ENCODE data around the gene GGNBP2.

Gene GGNBP2

DNA sequence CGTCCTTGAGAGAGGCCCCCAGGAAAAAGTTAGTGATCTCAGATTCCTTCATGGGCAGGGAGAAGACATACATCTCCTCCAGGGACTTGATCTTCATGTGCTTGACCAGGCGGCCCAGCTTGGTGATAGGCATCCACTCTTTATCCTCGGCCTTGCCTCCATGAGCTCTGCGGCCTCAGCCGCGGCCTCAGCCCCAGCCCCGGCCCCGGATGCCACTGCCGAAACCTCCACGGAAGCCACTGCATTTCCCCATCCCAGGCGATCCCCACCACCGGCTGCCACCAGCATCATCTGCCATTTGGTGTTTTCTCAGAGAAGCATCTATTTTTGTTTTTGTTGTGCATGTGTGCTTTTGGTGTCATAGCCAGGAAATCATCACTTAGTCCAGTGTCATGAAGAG, 30.3 kb downstream of the GGNBP2 start:
- DNase-seq: no peak

DNA sequence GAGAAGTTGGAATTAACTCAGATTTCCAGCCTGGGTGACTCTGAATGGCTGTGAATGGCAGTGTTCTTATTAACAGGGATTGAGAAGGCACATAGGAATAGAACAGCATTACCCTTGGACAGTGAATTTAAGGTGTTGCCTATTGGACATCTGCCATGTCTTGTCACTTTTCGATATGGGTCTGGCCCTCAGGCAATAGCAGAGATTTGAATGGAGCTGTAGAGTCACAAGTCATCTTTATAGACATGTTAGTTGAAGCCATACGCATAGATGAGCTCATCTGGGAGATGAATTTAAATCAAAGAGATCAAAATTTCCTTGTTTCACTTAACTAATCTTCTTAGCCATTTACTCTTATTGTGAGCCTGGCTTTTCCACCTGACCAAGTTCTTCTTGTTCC, 32.1 kb downstream of the GGNBP2 start:
- DNase-seq: no peak

- no peak for DNase-seq
These were observed 34.0 kb downstream of the GGNBP2 start for GRCh38 chr17:36578671-36579070.

DNA sequence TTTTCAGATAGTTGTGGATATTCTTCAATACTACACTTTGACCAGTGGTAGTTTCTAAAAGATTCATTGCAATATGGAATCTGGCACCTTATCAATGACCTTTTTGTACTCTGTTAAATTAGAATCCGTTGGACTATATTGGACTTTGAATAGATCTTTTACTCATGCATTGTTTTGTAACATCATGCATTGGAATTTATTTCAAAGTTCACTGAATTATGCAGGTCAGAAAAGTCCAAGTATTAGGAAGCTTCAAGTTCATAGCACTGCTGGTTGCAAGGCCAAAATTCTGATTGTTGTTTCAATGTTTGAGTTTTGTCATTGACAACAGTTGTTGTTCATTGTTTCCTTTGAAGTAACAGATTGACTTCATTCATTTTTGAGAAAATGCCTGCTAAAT, 39.1 kb downstream of the GGNBP2 start:
- no peak for DNase-seq

DNA sequence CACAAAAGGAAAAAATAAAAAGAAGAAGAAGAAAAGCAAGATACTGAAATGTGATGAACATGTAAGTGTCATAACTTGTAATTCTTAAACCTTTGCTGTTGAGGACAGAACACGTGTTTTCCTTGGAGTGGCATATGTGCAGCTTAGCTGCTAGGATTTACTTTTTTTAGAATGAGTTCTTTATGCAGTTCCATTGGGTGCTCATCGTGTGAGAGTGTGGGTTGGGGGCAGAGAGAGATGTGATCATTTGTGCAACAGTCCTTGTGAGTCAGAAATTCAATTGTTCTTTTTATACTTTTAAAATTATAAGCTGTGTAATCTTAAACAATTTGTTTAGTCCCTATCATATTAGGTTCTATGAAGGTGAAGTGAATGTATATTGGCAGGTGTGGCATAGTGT, 41.4 kb downstream of the GGNBP2 start:
- DNase-seq: no peak

- no peak for DNase-seq
These were observed 45.4 kb downstream of the GGNBP2 start for GRCh38 chr17:36590082-36590481.

- peak; percentile 80 for DNase-seq
These were observed 47.0 kb downstream of the GGNBP2 start, which contains the start of gene DHRS11 for GRCh38 chr17:36591434-36592315. Gene DHRS11, plus strand, starts transcription at chr17:36591879. Its CDS starts 131 bp downstream, at chr17:36592010.

DNA sequence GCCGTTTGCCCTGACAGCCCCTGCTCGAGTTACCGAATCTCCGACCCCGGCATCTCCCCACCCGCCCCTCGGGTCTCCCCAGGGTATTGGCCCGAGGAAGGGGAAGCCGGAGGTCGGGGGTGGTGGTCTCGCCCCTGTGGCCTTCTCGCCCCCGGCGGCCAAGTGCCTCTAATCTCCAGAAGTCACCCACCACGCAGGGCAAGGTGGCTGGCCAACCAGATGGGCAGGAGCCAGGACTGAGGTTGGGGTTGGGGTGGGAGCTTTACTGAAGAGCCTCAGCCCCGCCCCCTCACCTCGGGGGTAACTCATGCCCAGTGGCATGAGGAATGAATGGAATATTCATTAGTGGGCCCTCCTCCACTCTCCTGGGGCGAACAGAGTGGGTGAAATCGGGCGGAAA, 47.6 kb downstream of the GGNBP2 start:
- peak; percentile 56 for DNase-seq

DNA sequence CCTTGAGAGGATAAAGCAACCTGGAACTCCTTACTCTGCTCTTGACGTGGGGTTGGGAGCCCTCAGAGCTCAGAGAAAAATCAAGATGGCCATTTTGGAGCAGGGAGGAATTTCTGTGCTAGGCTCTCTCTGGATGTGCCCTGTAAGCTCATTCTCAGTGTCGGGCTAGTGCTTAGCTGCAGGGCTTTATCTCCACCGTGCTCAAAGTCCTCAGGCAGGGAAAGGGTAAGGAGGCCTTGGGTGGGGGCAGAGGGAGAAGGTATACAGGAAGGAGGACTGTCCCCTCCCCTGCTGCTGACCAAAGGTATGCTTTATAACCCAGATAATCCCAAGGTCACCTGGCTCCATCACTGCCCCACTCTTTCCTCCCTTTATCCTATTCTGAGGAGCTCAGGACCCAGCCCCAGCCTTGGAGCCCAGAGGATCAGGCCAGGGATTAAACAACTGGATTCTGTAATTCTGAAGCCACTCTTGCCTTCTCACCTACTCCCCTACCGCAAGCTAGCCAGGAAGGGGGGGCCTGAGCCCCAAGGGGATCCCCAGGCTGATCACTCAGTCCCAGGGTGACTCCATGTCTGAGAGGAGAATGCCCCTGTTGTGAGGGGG, 48.1 kb downstream of the GGNBP2 start:
- no peak for DNase-seq

- DNase-seq: no peak
These were observed 49.1 kb downstream of the GGNBP2 start for GRCh38 chr17:36593656-36594316.

DNA sequence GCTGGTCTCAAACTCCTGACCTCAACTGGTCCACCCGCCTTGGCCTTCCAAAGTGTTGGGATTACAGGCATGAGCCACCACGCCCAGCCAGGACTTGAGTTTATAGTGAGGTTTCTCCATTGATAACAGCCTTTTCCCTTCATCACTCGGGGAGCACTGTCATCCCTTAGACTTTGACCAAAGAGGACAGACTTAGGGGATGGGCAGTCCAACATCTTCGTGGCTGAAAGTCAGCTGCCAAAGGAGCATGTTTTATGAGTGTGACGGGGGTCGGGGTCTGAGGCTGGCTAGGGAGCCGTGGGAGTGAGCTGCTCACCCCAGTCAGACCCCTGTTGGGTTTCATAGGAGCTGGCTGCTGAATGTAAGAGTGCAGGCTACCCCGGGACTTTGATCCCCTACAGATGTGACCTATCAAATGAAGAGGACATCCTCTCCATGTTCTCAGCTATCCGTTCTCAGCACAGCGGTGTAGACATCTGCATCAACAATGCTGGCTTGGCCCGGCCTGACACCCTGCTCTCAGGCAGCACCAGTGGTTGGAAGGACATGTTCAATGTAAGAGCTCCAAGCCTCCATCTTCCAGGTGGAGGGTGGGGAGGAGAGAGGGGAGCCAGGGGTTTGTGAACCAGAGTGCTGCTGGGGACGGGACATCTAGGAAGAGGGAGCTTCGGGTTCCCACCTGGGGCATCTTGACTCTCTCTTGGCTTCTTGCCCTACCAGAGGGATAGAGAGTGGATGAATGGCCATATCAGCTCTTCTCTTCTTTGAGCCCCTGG, 50.1 kb downstream of the GGNBP2 start:
- DNase-seq: no peak

DNA sequence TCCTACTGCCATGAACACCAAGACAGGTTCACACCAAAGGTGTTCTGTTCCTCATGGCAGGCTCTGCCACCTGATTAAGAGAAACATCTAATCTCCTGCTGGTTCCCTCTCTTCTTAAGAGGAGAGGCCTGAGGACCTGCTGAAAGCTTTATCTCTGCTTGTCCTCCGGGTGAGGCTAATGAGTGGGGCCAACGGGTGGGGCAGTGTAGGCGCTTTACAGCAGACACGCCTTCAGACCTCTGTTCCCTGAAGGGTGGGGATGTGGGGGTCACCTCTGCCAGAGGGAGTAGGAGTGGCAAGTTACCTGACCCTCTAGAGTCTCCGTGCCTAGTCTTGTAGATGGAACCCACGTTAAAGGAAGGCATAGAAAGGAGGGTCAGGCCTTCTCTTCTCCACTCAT, 52.5 kb downstream of the GGNBP2 start:
- DNase-seq: no peak

- DNase-seq: no peak
These were observed 53.4 kb downstream of the GGNBP2 start for GRCh38 chr17:36597866-36598777.

DNA sequence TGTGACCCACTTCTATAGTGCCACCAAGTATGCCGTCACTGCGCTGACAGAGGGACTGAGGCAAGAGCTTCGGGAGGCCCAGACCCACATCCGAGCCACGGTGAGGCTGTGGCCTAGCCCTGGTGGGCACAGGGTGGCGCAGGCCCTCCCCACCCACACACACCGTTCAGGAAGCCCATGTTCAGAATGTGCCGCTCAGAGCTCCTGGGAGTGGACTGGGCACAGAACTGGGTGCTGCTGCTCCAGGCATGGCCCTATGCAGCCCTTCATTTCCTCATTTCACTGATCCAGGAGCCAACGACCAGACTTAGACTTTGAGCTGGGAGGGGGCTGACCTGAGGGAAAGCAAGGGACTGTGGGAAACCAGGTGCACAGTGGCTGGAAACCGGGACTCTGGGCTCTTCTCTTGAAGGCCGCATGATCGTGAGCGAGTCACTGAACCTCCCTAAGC, 54.3 kb downstream of the GGNBP2 start:
- DNase-seq: no peak

DNA sequence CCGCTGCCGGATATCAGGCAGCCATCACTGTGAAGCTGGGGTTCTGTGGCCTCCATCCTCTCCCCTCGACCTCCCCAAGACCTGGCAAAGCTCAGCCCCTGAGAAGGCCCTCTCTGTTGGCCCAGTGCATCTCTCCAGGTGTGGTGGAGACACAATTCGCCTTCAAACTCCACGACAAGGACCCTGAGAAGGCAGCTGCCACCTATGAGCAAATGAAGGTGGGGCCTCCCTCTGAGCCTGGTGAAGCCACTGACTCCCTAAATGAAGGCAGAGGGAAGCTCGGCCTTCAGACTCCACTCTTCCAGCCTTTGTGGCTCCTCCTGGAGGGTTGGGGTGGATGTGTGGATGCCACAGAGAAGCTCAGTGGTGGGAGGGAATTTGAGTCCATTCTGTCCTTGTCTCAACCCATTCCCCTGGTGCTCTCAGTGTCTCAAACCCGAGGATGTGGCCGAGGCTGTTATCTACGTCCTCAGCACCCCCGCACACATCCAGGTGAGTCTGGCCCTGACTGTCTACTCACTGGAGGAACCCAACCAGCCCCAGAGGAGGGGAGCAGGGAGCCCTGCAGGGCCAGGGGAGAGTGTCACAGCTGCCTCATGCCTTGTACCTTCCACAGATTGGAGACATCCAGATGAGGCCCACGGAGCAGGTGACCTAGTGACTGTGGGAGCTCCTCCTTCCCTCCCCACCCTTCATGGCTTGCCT, 55.0 kb downstream of the GGNBP2 start:
- no peak for DNase-seq

- no peak for DNase-seq
These were observed 55.7 kb downstream of the GGNBP2 start for GRCh38 chr17:36600465-36600864.

DNA sequence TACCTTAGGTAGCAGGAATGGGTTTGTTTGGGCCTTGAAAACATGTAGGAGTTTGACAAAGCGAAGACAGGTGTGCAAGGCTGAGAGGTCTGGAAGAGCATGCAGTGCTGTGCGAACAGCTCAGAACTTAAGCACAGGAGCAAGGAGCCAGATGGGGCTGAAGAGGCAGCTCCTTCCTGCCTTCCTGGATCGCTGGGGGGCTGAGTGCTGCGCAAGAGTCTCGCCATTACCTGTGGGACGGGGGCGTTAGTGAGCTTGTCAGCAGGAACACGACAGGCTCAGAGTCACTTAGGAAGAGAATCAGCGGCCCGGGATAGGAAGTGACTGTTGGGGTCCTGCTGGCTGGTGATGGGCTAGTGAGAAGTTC, 56.2 kb downstream of the GGNBP2 start:
- DNase-seq: no peak

- DNase-seq: peak; percentile 97
These were observed 56.7 kb downstream of the GGNBP2 start, which contains the start of gene MRM1 for GRCh38 chr17:36601303-36602029. Gene MRM1, plus strand, starts transcription at chr17:36601583. Its CDS starts 228 bp downstream, at chr17:36601811.

- peak; percentile 36 for DNase-seq
These were observed 57.5 kb downstream of the GGNBP2 start for GRCh38 chr17:36602030-36602748.

- DNase-seq: peak; percentile 60
These were observed 58.2 kb downstream of the GGNBP2 start for GRCh38 chr17:36602924-36603384.
